SK-N-SH (cell line): ENCODE measurements around the gene RARB. TPM values are rescaled to one million over a fixed set of nuclear protein-coding genes. Genes with fewer than 3 reads are reported as not detected.

Experiments used
- CTCF ChIA-PET: fragments of 300-600, 350-600 bp; formaldehyde crosslinking; extraction: SDS; loops from one replicate; lab custom pipeline; 2021; lab: Yijun Ruan, JAX
- POLR2A ChIA-PET: fragments of 350-600 bp; sonication (Branson Sonifier 250); formaldehyde crosslinking; extraction: SDS; loops from one replicate; lab custom pipeline; 2020; ENCODE audit warnings: antibody characterized with exemption, inconsistent platforms; lab: Yijun Ruan, JAX
- DNase-seq: peaks from one replicate; pipeline ENCODE4 v3.0.0; 2012
- H2AFZ ChIP-seq: fragments of 200-600 bp; sonication (generic); 2 replicates; pipeline ENCODE4 v1.8.1; 2016; ENCODE audit warnings: antibody characterized with exemption, mild to moderate bottlenecking, low read depth
- H3F3A ChIP-seq: fragments of 200-600 bp; sonication (generic); replicated peaks from 2 replicates; pipeline ENCODE3; 2016; ENCODE audit warnings: antibody characterized with exemption, mild to moderate bottlenecking; ENCODE audit not compliant: insufficient read depth
- H3K27ac ChIP-seq, 2 experiments: fragments of 200-500 bp in 1 of 2; fragments of 200-600 bp in 1 of 2; sonication (Bioruptor generic) in 1 of 2; sonication (generic), shearing (Covaris generic) in 1 of 2; 2 replicates each; pipeline versions ENCODE4 v1.5.1 to v1.6.1; 2014 to 2016; ENCODE audit warnings: low read depth in 2 of 2, inconsistent platforms in 1 of 2, low read length in 1 of 2, mild to moderate bottlenecking in 1 of 2, mixed read lengths in 1 of 2
- H3K27me3 ChIP-seq: fragments of 200-600 bp; sonication (generic), shearing (Covaris generic); 2 replicates; pipeline ENCODE4 v1.6.1; 2016; ENCODE audit warnings: mixed run types; ENCODE audit not compliant: insufficient read depth
- H3K36me3 ChIP-seq, 2 experiments: fragments of 200-500 bp in 1 of 2; fragments of 200-600 bp in 1 of 2; sonication (Bioruptor generic) in 1 of 2; sonication (generic) in 1 of 2; replicated peaks in 1 of 2; 2 replicates each; pipeline versions ENCODE3 to v1.5.1; 2014 to 2016; ENCODE audit warnings: low read length in 1 of 2, mild to moderate bottlenecking in 1 of 2; ENCODE audit not compliant: insufficient read depth in 2 of 2, control insufficient read depth in 1 of 2
- H3K4me1 ChIP-seq, 2 experiments: fragments of 200-500 bp in 1 of 2; fragments of 200-600 bp in 1 of 2; sonication (Bioruptor generic) in 1 of 2; sonication (generic), shearing (Covaris generic) in 1 of 2; 2 replicates each; pipeline versions ENCODE4 v1.5.1 to v1.6.1; 2014 to 2016; ENCODE audit warnings: low read depth in 1 of 2, low read length in 1 of 2, mixed run types in 1 of 2; ENCODE audit not compliant: insufficient read depth in 2 of 2, control insufficient read depth in 1 of 2
- H3K4me2 ChIP-seq: fragments of 200-600 bp; sonication (generic), shearing (Covaris generic); 2 replicates; pipeline ENCODE4 v1.6.1; 2017; ENCODE audit warnings: mixed run types
- H3K4me3 ChIP-seq, 2 experiments: fragments of 200-500 bp in 1 of 2; fragments of 200-600 bp in 1 of 2; sonication (Bioruptor generic) in 1 of 2; sonication (generic), shearing (Covaris generic) in 1 of 2; 2 replicates each; pipeline versions ENCODE4 v1.5.1 to v1.8.1; 2014 to 2016; ENCODE audit warnings: low read depth in 2 of 2, inconsistent platforms in 1 of 2, low read length in 1 of 2, mild to moderate bottlenecking in 1 of 2, mixed read lengths in 1 of 2, moderate library complexity in 1 of 2
- H3K79me2 ChIP-seq: fragments of 200-600 bp; sonication (generic); 2 replicates; pipeline ENCODE4 v1.8.1; 2017; ENCODE audit warnings: mild to moderate bottlenecking; ENCODE audit not compliant: insufficient read depth
- H3K9ac ChIP-seq: fragments of 200-600 bp; sonication (generic); 2 replicates; pipeline ENCODE4 v1.6.1; 2017; ENCODE audit warnings: mixed run types
- H3K9me2 ChIP-seq: fragments of 200-600 bp; sonication (generic); 2 replicates; pipeline ENCODE4 v1.6.1; 2017; ENCODE audit warnings: mixed run types
- H3K9me3 ChIP-seq: fragments of 200-600 bp; sonication (generic); 2 replicates; pipeline ENCODE4 v1.6.1; 2017; ENCODE audit warnings: mixed run types, mild to moderate bottlenecking, moderate library complexity
- H4K20me1 ChIP-seq: fragments of 200-600 bp; sonication (generic); 2 replicates; pipeline ENCODE4 v1.6.1; 2017; ENCODE audit warnings: mild to moderate bottlenecking, mixed run types; ENCODE audit not compliant: insufficient read depth
- CHD2 ChIP-seq: fragments of 150-350 bp; IDR thresholded peaks from 2 replicates; pipeline ENCODE4 v1.6.1; 2018; ENCODE audit warnings: low read length; ENCODE audit not compliant: partially characterized antibody
- ELF1 ChIP-seq: IDR thresholded peaks from 2 replicates; pipeline ENCODE4 v1.4.0; 2012
- FOXJ3 ChIP-seq: sonication (generic); formaldehyde crosslinking; IDR thresholded peaks from 2 replicates; pipeline ENCODE4 v1.5.1; 2020; ENCODE audit warnings: mild to moderate bottlenecking, missing genetic modification reagents
- FOXM1 ChIP-seq: IDR thresholded peaks from 2 replicates; pipeline ENCODE4 v1.4.0; 2012; ENCODE audit warnings: low read depth, mild to moderate bottlenecking
- GABPA ChIP-seq: IDR thresholded peaks from 2 replicates; pipeline ENCODE4 v1.4.0; 2012; ENCODE audit warnings: low read depth, mild to moderate bottlenecking
- GATA2 ChIP-seq: sonication (generic); formaldehyde crosslinking; IDR thresholded peaks from 2 replicates; pipeline ENCODE4 v1.5.0; 2020; ENCODE audit warnings: mild to moderate bottlenecking, missing genetic modification reagents
- MEF2A ChIP-seq: IDR thresholded peaks from 2 replicates; pipeline ENCODE4 v1.4.0; 2012; ENCODE audit warnings: low read depth, borderline replicate concordance
- MXI1 ChIP-seq: IDR thresholded peaks from 2 replicates; pipeline ENCODE4 v1.6.1; 2012; ENCODE audit warnings: mild to moderate bottlenecking, low read depth, low read length, improper control_type of control experiment
- NRF1 ChIP-seq: IDR thresholded peaks from 2 replicates; pipeline ENCODE4 v1.6.1; 2012; ENCODE audit warnings: low read depth, mild to moderate bottlenecking, low read length
- POLR2AphosphoS5 ChIP-seq: IDR thresholded peaks from 2 replicates; pipeline ENCODE4 v1.6.1; 2012; ENCODE audit warnings: low read depth, low read length
- RCOR1 ChIP-seq: fragments of 150-350 bp; IDR thresholded peaks from 2 replicates; pipeline ENCODE4 v1.6.1; 2017; ENCODE audit warnings: antibody characterized with exemption, low read length
- RXRA ChIP-seq: IDR thresholded peaks from 2 replicates; pipeline ENCODE4 v1.4.0; 2012; ENCODE audit warnings: low read depth, mild to moderate bottlenecking, borderline replicate concordance
- SIN3A ChIP-seq: IDR thresholded peaks from 2 replicates; pipeline ENCODE4 v1.6.1; 2012; ENCODE audit warnings: low read depth, mild to moderate bottlenecking, low read length, moderate library complexity, borderline replicate concordance
- TCF12 ChIP-seq: IDR thresholded peaks from 2 replicates; pipeline ENCODE4 v1.4.0; 2012
- YY1 ChIP-seq: IDR thresholded peaks from 2 replicates; pipeline ENCODE4 v1.4.0; 2012; ENCODE audit warnings: low read depth, mild to moderate bottlenecking
- WGBS: methylation state at CpG from one replicate; pipeline ENCODE4 v1.1.6; 2017; ENCODE audit warnings: low lambda C conversion rate; 5-methylcytosine and 5-hydroxymethylcytosine counted together
- polyA plus RNA-seq, 3 experiments: library from polyadenylated mRNA; depleted of rRNA; stranded (reverse); fragments of >200 nt; gene quantifications; 2 replicates each; pipeline ENCODE4 v1.2.3, GENCODE V29; 2012
- TF ChIP-seq, protein P1 (sequence below): IDR thresholded peaks from 2 replicates; pipeline ENCODE4 v1.6.1; 2012; ENCODE audit warnings: mild to moderate bottlenecking, low read depth, low read length, moderate library complexity
- TF ChIP-seq, protein P2 (sequence below): fragments of 150-350 bp; IDR thresholded peaks from 2 replicates; pipeline ENCODE4 v1.6.1; 2016; ENCODE audit warnings: mild to moderate bottlenecking, low read depth, low read length
- TF ChIP-seq, protein P3 (sequence below): fragments of 150-350 bp; IDR thresholded peaks from 2 replicates; pipeline ENCODE4 v1.6.1; 2017; ENCODE audit warnings: antibody characterized with exemption, low read length, low read depth, borderline replicate concordance
- TF ChIP-seq, protein P4 (sequence below): IDR thresholded peaks from 2 replicates; pipeline ENCODE4; 2012

RARB gene
- polyA plus RNA-seq, 1 of the 3 experiments (the other 2 are of a cell fraction): 10.7 TPM

DNA sequence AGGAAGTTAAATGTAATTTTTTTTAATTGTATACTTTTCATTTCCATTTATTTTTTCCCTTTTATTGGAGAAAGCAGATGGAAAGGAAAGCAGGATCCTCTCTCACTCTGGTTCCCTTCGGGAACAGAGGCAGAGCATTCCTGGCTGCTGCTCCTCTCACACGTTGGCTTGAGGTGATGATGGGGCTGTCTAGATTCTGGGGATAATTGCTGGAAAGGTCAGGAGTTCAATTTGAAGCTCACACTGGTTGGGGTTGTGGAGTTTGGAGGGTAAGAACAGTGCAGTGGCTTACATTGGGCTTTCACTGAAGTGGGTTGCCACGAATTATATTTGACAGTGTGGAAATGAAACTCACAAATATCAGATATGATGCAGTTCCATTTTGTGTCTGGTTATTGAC, 57.6 kb downstream of the RARB start:
- ChIA-PET POLR2A (no interaction called here), CTCF (interaction anchor here (1.5 to 1.9 kb wide), 2 partner anchors 10 to 87 kb away, joined by 4 to 5 read pairs; no protein-coding TSS in a partner anchor)
- Histone ChIP-seq H3K9ac (no peak overlapping the region), H3K79me2 (peaks cover 53% of the 10 kb centered on the region), H3K9me2 (no peaks in the 10 kb centered on the region), H3K4me3 (no peak overlapping the region), H4K20me1 (no peaks in the 10 kb centered on the region), H2AFZ (peak overlapping the region; percentile 60; the same call in 1 of the 2 replicates), H3K9me3 (no peaks in the 10 kb centered on the region), H3K4me1 (peaks cover 25 to 63% of the 10 kb centered on the region in 2 experiments), H3K27me3 (no peaks in the 10 kb centered on the region), H3K36me3 (no peaks in the 10 kb centered on the region), H3K4me2 (peak overlapping the region; percentile 29; the same call in 1 of the 2 replicates), H3K27ac (peak overlapping the region in 1 of 2 experiments; percentile 86; a peak in 3 of 4 replicates), H3F3A (peaks cover 10% of the 10 kb centered on the region)
- peak; percentile 23 for DNase-seq
- TF ChIP-seq GATA2 (CRISPR knock-in tag) (peak; percentile 34; the same call in 1 of the 2 replicates), POLR2AphosphoS5 (no peak)
- WGBS: 49% methylated on average over 3 of the region's 3 CpGs

DNA sequence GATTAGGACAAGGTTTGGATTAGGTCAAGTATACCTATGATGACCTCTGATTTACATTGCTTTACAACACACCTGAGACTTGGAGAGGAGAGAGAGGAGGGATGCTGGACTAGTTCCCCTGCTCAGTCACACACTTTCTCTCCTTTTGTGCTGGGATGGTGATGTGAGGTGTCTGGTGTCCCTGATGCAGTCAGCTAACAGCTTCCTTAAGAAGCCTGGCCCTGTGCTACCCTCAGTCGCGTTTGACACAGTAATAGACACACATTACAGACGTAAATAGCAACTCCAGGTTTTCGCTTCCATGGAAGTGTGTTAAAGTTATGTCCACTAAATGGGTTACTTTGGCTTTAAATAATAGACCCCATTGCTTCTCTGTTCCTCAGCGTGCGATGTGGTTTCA, 58.9 kb downstream of the RARB start:
- Histone ChIP-seq H4K20me1 (no peaks in the 10 kb centered on the region), H3K9me2 (no peaks in the 10 kb centered on the region), H3K4me2 (no peak overlapping the region), H2AFZ (no peak overlapping the region), H3K79me2 (peaks cover 56% of the 10 kb centered on the region), H3K36me3 (no peaks in the 10 kb centered on the region), H3F3A (peaks cover 11% of the 10 kb centered on the region), H3K9me3 (no peaks in the 10 kb centered on the region), H3K27me3 (no peaks in the 10 kb centered on the region), H3K9ac (no peak overlapping the region), H3K27ac (peak overlapping the region in 1 of 2 experiments; percentile 86; a peak in 1 of 4 replicates), H3K4me1 (peaks cover 13 to 52% of the 10 kb centered on the region in 2 experiments), H3K4me3 (no peak overlapping the region)
- TF ChIP-seq FOXM1 (no peak), SIN3A (no peak), MXI1 (no peak), GATA2 (CRISPR knock-in tag) (no peak), NRF1 (no peak), TCF12 (no peak), YY1 (no peak), ELF1 (no peak), FOXJ3 (CRISPR knock-in tag) (no peak), MEF2A (no peak), GABPA (no peak), CHD2 (no peak), POLR2AphosphoS5 (no peak), RCOR1 (no peak), RXRA (no peak)
- TF ChIP-seq, protein P1, sequence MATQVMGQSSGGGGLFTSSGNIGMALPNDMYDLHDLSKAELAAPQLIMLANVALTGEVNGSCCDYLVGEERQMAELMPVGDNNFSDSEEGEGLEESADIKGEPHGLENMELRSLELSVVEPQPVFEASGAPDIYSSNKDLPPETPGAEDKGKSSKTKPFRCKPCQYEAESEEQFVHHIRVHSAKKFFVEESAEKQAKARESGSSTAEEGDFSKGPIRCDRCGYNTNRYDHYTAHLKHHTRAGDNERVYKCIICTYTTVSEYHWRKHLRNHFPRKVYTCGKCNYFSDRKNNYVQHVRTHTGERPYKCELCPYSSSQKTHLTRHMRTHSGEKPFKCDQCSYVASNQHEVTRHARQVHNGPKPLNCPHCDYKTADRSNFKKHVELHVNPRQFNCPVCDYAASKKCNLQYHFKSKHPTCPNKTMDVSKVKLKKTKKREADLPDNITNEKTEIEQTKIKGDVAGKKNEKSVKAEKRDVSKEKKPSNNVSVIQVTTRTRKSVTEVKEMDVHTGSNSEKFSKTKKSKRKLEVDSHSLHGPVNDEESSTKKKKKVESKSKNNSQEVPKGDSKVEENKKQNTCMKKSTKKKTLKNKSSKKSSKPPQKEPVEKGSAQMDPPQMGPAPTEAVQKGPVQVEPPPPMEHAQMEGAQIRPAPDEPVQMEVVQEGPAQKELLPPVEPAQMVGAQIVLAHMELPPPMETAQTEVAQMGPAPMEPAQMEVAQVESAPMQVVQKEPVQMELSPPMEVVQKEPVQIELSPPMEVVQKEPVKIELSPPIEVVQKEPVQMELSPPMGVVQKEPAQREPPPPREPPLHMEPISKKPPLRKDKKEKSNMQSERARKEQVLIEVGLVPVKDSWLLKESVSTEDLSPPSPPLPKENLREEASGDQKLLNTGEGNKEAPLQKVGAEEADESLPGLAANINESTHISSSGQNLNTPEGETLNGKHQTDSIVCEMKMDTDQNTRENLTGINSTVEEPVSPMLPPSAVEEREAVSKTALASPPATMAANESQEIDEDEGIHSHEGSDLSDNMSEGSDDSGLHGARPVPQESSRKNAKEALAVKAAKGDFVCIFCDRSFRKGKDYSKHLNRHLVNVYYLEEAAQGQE: no peak
- TF ChIP-seq, protein P2, sequence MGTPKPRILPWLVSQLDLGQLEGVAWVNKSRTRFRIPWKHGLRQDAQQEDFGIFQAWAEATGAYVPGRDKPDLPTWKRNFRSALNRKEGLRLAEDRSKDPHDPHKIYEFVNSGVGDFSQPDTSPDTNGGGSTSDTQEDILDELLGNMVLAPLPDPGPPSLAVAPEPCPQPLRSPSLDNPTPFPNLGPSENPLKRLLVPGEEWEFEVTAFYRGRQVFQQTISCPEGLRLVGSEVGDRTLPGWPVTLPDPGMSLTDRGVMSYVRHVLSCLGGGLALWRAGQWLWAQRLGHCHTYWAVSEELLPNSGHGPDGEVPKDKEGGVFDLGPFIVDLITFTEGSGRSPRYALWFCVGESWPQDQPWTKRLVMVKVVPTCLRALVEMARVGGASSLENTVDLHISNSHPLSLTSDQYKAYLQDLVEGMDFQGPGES: no peak
- TF ChIP-seq, protein P3, sequence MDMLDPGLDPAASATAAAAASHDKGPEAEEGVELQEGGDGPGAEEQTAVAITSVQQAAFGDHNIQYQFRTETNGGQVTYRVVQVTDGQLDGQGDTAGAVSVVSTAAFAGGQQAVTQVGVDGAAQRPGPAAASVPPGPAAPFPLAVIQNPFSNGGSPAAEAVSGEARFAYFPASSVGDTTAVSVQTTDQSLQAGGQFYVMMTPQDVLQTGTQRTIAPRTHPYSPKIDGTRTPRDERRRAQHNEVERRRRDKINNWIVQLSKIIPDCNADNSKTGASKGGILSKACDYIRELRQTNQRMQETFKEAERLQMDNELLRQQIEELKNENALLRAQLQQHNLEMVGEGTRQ: no peak
- TF ChIP-seq, protein P4, sequence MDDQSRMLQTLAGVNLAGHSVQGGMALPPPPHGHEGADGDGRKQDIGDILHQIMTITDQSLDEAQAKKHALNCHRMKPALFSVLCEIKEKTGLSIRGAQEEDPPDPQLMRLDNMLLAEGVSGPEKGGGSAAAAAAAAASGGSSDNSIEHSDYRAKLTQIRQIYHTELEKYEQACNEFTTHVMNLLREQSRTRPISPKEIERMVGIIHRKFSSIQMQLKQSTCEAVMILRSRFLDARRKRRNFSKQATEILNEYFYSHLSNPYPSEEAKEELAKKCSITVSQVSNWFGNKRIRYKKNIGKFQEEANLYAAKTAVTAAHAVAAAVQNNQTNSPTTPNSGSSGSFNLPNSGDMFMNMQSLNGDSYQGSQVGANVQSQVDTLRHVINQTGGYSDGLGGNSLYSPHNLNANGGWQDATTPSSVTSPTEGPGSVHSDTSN: no peak
- POLR2A ChIA-PET: no interaction called here
- WGBS: 96% methylated on average over 5 of the region's 6 CpGs
- CTCF ChIA-PET: no interaction called here
- DNase-seq: no peak
